HG02973 (cell line): ENCODE measurements around the gene MRPL14.
A peak's percentile ranks its signal among the peaks of the same experiment; 100 is the strongest.

ENCODE experiments used
- ATAC-seq: cut with Tn5 transposase; IDR thresholded peaks from one replicate; pipeline ENCODE4 v1.9.1; 2021; ENCODE audit warnings: moderate library complexity; ENCODE audit not compliant: unreplicated experiment

MRPL14 gene

DNA sequence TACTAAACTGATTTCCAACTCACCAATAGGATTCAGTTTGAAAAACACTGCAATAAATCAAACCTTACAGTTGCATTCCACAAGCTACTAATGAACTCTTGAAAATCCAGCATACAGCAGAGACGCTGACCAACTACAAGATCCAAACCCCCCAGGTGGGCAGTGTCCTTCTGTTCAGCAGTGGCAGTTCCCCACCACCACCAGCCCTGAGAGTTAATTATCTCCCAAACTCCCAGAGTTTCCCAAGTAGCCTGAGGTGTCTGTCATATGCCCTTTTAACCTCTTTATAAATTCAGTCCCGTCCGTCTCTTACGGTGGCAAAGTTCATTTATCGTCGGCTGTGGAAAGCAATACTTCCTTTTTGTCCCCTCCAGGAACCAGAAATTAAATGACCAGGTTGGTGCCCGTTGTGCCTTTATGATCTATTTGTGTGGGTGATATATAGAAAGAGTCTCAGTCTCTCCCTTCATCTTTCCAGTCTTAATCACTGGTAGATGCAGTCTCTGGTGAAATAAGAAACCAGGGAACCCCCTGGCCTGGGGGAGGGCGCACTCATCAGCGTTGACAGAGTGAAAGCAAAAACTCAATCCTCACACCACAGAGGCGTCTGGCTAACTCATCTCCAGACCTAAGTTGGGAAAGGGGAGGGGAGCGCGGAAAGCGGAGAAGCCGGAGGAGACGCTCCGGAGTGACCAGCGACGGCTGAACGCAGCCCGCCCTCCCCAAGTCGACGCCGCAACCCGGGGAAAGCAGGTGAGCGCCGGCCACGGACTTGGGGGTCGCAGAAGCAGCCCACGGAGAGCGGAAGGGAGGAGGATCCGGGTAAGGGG lies 717 bp downstream of the MRPL14 start:
- ATAC-seq: peak; percentile 37

GRCh38 chr6:44123544-44123943 lies 3.7 kb downstream of the MRPL14 start:
- ATAC-seq: no peak

- no peak for ATAC-seq
Observed at GRCh38 chr6:44122801-44123200, 4.5 kb downstream of the MRPL14 start.

- ATAC-seq: no peak
Observed at GRCh38 chr6:44120692-44121443, 6.4 kb downstream of the MRPL14 start.

DNA sequence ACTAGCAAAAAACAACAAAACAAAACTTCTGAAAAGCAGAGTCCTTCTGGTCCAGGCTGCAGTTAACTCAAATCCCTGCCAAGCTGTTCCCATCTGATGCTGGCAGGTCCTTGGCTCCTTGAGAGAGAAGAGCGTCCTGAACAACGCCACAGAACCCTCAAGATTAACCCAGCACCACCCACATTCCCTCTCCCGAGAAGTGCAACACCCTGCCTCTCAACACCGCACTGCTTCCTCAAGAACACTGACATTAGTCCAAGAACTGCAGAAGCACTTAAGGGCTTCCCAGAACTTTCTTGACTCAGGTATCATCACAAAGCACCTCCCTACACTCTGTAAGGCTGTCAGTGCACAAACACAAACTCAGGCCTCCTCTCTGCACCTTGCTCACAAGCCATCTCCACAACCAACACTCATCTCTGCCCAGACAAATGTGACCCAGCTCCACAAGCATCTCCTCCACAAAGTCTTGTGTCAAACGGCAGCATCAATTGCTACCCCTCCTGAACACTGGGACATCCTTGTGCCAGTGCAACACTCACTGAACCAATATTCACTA lies 7.5 kb downstream of the MRPL14 start:
- ATAC-seq: no peak

DNA sequence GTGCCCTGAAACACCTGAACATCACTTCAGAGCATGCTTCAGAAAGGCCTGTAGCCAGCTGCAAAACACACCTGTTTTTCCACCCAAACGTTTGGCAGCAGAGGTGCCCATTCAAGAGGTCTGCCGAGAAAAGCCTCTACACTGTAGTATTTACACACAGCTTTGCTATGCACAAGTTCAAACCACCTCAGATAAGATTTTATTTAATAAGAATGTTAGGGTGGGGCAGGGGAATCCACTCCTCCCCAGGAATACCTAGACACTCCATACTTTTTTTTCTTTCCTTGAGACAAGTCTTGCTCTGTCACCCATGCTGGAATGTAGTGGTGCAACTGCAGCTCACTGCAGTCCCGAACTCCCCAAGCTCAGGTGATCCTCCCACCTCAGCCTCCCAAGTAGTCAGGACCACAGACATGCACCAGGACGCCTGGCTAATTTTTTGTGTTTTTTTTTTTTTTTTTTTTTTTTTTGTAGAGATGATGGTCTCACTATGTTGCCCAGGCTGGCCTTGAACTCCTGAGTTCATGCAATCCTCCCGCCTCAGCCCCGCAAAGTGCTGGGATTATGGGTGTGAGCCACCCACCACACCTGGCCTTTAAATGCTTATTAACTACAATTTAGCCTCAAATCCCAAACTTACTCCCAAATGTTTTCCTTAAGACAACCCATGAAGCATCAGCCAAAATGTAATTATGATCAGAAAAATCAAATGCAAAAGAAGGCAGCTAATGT lies 9.7 kb downstream of the MRPL14 start:
- ATAC-seq: no peak

DNA sequence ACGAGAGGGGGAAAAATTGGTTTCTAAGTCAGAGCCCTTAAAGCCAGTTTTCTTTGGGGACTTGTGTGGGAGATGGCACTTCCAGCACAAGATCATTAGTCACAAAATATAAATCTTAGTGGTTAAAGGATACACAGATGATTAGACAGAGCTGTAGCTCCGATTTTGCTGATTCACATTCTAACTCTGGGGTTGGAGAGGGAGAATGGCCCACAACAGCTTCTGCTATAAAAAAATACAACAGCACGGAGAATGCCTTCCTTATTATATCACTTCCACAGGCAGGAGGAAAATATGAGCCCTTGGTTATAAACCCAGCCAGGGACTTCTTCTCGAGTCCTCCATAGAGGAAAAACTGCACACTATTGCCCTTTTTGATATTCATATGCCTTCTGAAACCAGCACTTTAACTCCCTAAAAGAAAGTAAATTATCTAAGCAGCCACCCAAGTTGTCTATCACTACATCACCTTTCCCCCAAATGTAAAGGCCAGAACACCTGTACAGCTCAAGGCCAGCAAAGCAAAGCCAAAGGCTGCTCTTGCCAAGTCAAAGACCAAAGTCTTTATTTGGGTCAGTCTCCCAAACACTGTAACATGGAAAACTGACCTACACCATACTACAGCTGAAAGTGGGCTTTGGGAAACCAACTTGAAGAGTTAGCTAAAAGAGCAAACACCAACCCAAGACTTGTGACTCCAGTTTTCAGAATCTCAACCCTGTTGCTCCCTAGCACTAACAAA lies 10.4 kb downstream of the MRPL14 start:
- no peak for ATAC-seq

DNA sequence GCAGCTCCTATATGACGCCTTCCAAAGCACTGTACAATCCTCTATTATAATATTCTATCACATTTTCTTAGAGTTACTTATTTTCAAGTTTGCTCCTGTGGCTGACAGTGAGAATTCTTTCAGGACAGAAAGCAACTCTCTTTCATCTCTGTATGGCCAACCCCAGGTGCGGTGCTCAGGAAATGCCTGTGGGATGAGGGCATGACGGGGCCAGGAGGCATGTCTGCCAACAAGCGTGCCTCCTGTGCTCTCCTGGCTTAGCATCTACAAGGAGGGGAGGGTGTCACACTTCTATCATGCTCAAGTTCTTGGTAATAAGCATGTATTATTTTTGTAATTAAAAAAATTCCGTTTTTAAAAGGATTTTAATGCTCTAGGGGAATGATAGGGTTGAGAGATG lies 11.4 kb downstream of the MRPL14 start:
- ATAC-seq: no peak

- no peak for ATAC-seq
Observed at GRCh38 chr6:44113414-44113813, 13.8 kb downstream of the MRPL14 start.

DNA sequence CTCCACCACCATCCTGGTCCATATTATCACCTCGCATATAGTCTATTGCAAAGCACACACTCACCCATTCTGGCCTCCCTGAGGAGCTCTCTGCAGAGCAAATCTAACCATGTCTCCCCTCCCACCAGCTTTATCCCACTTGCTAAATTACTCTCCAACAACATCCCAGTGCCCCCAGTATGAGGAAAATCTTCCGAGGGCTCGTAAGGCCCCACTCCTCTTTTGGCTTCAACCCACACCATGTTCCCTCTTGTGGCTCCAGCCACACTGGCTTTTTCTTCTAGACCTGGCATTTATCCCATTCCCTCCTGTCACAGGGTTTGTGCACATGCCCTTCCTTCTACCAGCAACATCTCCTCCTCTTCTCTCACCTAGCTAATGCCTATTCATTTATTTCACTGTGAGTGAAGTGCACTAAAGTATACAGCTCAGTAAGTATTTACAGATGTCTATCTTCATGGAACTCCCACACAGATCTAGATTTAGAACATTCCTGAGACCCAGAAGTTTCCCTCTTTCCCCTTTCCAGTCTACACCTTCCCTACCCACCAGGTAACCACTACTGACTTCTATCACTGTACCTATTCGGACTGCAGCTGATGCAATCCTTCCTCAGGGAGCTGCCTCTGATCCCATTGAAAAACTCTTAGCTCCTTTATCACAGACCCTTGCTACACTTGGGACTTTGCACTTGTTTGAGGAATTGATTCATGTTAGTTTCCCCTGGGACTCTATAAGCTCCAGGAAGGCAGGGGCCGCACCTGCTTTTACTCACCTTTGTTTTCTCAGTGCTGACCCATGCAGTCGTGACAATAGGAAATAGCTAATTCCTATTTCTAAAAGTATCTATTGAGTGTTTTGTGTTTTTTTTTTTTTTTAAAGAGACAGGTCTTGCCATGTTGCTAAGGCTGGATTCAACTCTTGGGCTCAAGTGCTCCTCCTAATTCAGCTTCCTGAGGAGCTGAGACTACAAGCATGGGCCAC lies 15.5 kb downstream of the MRPL14 start:
- ATAC-seq: no peak

GRCh38 chr6:44110966-44111365 lies 16.3 kb downstream of the MRPL14 start:
- ATAC-seq: no peak

GRCh38 chr6:44110005-44110676 lies 17.1 kb downstream of the MRPL14 start:
- ATAC-seq: no peak

GRCh38 chr6:44109212-44109611 lies 18.0 kb downstream of the MRPL14 start:
- ATAC-seq: no peak

DNA sequence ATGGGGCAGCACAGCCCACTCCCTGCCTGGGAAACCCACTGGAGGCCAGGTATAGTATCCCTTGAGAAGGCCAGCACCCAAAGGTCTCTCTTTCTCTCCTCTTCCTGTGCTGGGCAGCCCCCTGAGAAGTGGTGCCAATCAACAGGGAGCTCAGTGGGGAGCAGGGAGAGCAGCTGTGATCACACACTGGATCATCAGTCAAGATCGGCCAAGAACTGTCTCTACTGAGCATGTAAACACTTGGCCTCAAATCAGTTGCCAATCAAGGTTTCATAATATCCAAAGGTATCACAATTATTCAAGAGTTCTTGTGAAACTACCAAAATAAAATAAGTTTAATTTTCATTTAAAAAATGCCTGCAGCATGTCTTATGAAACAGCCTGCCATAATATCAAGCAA lies 18.8 kb downstream of the MRPL14 start:
- no peak for ATAC-seq

DNA sequence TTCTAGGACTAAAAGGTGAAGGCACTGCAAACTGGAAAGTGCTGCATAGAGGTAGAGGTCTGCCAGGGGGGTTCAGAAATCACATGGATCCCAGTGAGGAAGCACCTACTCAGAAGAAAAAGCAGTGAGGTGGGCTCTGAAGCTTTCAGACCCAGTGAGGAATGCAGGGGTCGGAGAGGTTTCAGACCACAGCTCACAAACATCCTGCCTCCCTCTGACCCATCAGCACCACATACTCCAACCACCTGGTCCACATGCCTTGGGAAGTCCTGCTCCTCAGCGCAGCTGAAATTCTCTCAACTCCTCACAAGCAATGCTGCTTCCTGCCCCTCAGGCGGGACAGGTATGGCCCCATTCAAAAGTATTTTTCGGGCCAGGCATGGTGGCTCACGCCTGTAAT lies 20.2 kb downstream of the MRPL14 start:
- no peak for ATAC-seq

DNA sequence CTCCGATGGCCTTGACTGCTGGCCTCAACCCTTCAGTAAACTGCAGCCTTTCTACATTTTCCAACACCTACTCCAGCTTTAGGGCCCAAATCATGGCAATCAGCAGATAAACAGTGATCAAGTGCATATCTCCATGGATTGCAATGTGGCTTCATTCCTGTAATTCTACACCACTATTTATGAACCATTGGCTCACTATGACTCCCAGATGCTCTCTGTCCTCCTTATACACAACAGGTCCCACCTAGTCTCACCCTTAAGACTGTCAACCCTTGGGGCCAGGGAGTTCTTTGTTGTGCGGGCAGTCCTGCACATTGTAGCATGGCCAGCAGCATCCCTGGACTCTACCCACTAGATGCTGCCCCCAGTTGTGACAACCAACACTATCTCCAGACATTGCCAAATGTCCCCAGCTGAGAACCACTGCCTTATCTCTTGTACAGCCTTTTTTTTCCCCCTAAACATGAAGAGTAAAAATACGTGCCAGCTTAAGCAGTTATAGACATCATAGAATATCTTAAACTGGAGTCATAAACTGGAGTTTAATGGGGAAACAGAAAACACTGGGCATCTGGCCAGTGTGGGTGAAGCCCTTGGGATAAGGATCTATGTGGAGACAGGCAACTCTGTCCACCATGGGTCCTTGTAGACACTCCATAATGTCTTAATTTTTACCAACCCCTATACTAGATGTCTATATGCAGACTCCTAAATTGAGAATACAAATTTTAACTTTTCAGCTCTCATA lies 21.1 kb downstream of the MRPL14 start:
- ATAC-seq: no peak

DNA sequence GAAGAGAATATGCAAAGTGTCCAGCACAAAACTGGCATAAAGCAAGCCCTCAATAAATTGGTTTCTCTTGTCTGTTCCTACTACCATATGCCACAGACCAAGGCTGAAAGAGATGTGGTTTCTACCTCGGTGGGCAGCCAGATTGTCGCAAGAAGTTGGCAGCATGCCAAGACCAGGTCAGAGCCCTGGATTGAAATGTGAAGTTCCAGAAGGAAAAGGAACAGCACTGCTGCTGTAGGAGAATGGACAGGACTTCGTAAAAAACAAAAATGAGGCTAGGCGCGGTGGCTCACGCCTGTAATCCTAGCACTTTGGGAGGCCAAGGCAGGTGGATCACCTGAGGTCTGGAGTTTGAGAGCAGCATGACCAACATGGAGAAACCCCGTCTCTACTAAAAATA lies 22.1 kb downstream of the MRPL14 start:
- ATAC-seq: no peak

DNA sequence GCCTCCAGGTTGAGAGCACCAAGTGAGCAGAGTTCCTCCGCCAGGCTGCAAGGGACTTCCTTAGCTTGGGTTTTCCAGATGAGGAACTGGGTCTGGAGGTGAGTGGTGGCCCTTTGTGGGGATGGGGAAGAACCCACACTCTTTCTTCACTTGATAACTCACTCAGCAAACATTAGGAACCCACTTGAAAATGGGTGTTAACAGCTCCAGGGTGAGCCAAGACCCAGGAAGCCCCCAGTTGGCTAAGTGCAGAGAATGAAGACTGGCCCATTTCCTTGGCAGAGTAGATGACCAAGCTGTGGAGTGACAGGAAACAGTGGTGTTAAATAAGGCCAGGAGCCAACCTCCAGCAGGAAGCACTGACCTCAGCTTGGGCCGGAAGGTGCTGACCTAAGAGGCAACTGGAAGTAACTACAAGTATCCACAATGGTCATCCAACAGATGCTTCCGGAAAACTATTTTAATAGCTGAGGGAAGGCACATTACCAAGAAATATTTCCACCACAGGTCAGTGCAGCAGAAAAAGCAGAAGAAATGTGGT lies 22.7 kb downstream of the MRPL14 start:
- ATAC-seq: no peak
